Motor neuron (in vitro differentiated cells): Measurements from ENCODE around the gene FKBP7. TPM values are rescaled to one million over a fixed set of nuclear protein-coding genes. Genes with fewer than 3 reads are reported as not detected.
A peak's percentile ranks its signal among the peaks of the same experiment; 100 is the strongest.
"Not testable (repeated sequence)": the region's sequence is repeated elsewhere in the genome, so short reads cannot be mapped to it uniquely, and the experiment has no call there.

Experiments used
- ATAC-seq, 8 experiments: fragments of 200-7000 bp; cut with Tn5 transposase; replicated peaks in 6 of 8; 2 replicates each; pipeline ENCODE4 v1.8.0; 2021; ENCODE audit warnings: mild to moderate bottlenecking in 8 of 8, moderate library complexity in 8 of 8
- H3K27ac ChIP-seq, 2 donors: fragments of 250-450 bp; sonication (Bioruptor Pico); 2 replicates each; pipeline ENCODE4 v1.9.0; 2021; ENCODE audit warnings: antibody characterized with exemption in 2 of 2, mild to moderate bottlenecking in 2 of 2, moderate library complexity in 1 of 2
- H3K4me1 ChIP-seq, 2 donors: fragments of 250-450 bp; sonication (Bioruptor Pico); replicated peaks in 1 of 2; 2 replicates each; pipeline ENCODE4 v1.6.1; 2021; ENCODE audit warnings: antibody characterized with exemption in 2 of 2, mild to moderate bottlenecking in 2 of 2, moderate library complexity in 1 of 2
- H3K4me3 ChIP-seq, 5 donors: fragments of 250-450 bp; sonication (Bioruptor Pico); 2 replicates each; pipeline ENCODE4 v1.9.0; 2021; ENCODE audit warnings: antibody characterized with exemption in 5 of 5, mild to moderate bottlenecking in 5 of 5, moderate library complexity in 4 of 5
- WGBS, 10 experiments: fragments of 450-650 bp; shearing (Covaris generic); methylation state at CpG; one replicate each; pipeline ENCODE4 v1.0.0; 2022; 5-methylcytosine and 5-hydroxymethylcytosine counted together
- in situ Hi-C, 9 experiments: fragments of 400-800 bp; cut with MboI; loops; one replicate each; pipeline ENCODE4 v1.15.0; 2021; ENCODE audit warnings: low sequenced_read_pairs in 9 of 9, low pct_unique_long_range_greater_than_20kb in 2 of 9; ENCODE audit not compliant: unreplicated experiment in 9 of 9
- total RNA-seq, 8 experiments: library from RNA; unstranded; fragments of 300-600 nt; gene quantifications; 2 replicates each; pipeline versions ENCODE4 v1.2.3 to v1.2.4, GENCODE V29; 2022

FKBP7 gene
- total RNA-seq, 8 experiments from 2014 or later: 13.5 to 48.3 (median 25.4) TPM

- no peak overlapping the region for H3K4me3 ChIP-seq
- in situ Hi-C loops: no loop called here
- WGBS, 10 experiments: 80 to 100% (median 92%) methylated on average over 1 to 2 of the region's 3 CpGs; no CpG with 5 or more reads in 6 of the 10 experiments
- H3K27ac ChIP-seq: no peak overlapping the region
- ATAC-seq: no peak
- H3K4me1 ChIP-seq: no peaks in the 10 kb centered on the region
Measured at GRCh38 chr2:178426388-178426787, 52.0 kb downstream of the FKBP7 start.

- in situ Hi-C loops: no loop called here
- no peaks in the 10 kb centered on the region for H3K4me1 ChIP-seq
- H3K27ac ChIP-seq: no peak overlapping the region
- 81 to 100% (median 93%) methylated on average over 1 to 4 of the region's 4 CpGs for WGBS, 10 experiments
- no peak overlapping the region for H3K4me3 ChIP-seq
- no peak for ATAC-seq
Measured at GRCh38 chr2:178425255-178425827, 53.1 kb downstream of the FKBP7 start.

GRCh38 chr2:178423746-178424145 lies 54.7 kb downstream of the FKBP7 start:
- not testable (repeated sequence) for ATAC-seq, H3K4me3 ChIP-seq, H3K27ac ChIP-seq, H3K4me1 ChIP-seq
- in situ Hi-C loops: loop anchor here in 5 of 9 experiments (25.0 kb wide), 2 partner anchors 286 to 311 kb away; partner anchors contain the start of gene RBM45 (in 1 of the 5)
- 77 to 100% (median 94%) methylated on average over 1 to 5 of the region's 5 CpGs; no CpG with 5 or more reads in 5 of the 10 experiments for WGBS, 10 experiments

GRCh38 chr2:178422097-178422496 lies 56.3 kb downstream of the FKBP7 start:
- peak in 4 of 8 experiments; percentile 24 to 74 (median 47) for ATAC-seq
- in situ Hi-C loops: loop anchor here in 5 of 9 experiments (25.0 kb wide), 2 partner anchors 285 to 310 kb away; partner anchors contain the start of gene RBM45 (in 1 of the 5)
- Histone ChIP-seq H3K27ac (no peak overlapping the region), H3K4me1 (no peaks in the 10 kb centered on the region), H3K4me3 (no peak overlapping the region)
- 29 to 92% (median 77%) methylated on average over 1 to 3 of the region's 3 CpGs; no CpG with 5 or more reads in 3 of the 10 experiments for WGBS, 10 experiments

GRCh38 chr2:178420463-178420999 lies 57.9 kb downstream of the FKBP7 start:
- WGBS, 10 experiments: 17 to 100% (median 80%) methylated on average over 1 of the region's 1 CpG; no CpG with 5 or more reads in 2 of the 10 experiments
- in situ Hi-C loops: loop anchor here in 5 of 9 experiments (25.0 kb wide), 2 partner anchors 283 to 308 kb away; partner anchors contain the start of gene RBM45 (in 1 of the 5)
- H3K4me1 ChIP-seq: peaks cover 0 to 3% of the 10 kb centered on the region in 2 donors

GRCh38 chr2:178419123-178419522 lies 59.3 kb downstream of the FKBP7 start:
- in situ Hi-C loops: loop anchor here in 6 of 9 experiments (10.0 to 25.0 kb wide), 3 partner anchors 282 to 307 kb away; partner anchors contain the start of gene RBM45 (in 2 of the 6)
- peaks cover 0 to 9% of the 10 kb centered on the region in 2 donors for H3K4me1 ChIP-seq
- WGBS, 10 experiments: 0 to 100% (median 61%) methylated on average over 1 of the region's 1 CpG; no CpG with 5 or more reads in 4 of the 10 experiments
- H3K4me3 ChIP-seq: no peak overlapping the region
- H3K27ac ChIP-seq: no peak overlapping the region
- ATAC-seq: no peak

More at GRCh38 chr2:178420463-178420999, 57.9 kb downstream of the FKBP7 start:
- no peak overlapping the region for H3K27ac ChIP-seq
- ATAC-seq: peak in 1 of 8 experiments; percentile 62
- no peak overlapping the region for H3K4me3 ChIP-seq

- Histone ChIP-seq H3K27ac (no peak overlapping the region), H3K4me1 (peaks cover 0 to 9% of the 10 kb centered on the region in 2 donors), H3K4me3 (no peak overlapping the region)
- ATAC-seq: no peak
- in situ Hi-C loops: loop anchor here in 6 of 9 experiments (10.0 to 25.0 kb wide), 3 partner anchors 281 to 306 kb away; partner anchors contain the start of gene RBM45 (in 2 of the 6)
- WGBS, 10 experiments: 80 to 100% (median 86%) methylated on average over 1 of the region's 1 CpG; no CpG with 5 or more reads in 3 of the 10 experiments
Measured at GRCh38 chr2:178418426-178418825, 60.0 kb downstream of the FKBP7 start.

- Histone ChIP-seq H3K27ac (no peak overlapping the region), H3K4me1 (peaks cover 0 to 9% of the 10 kb centered on the region in 2 donors), H3K4me3 (no peak overlapping the region)
- WGBS, 10 experiments: 80 to 100% (median 94%) methylated on average over 1 to 3 of the region's 3 CpGs
- ATAC-seq: no peak
- in situ Hi-C loops: loop anchor here in 6 of 9 experiments (10.0 to 25.0 kb wide), 3 partner anchors 281 to 306 kb away; partner anchors contain the start of gene RBM45 (in 2 of the 6)
Measured at GRCh38 chr2:178417916-178418315, 60.5 kb downstream of the FKBP7 start.

- no peak for ATAC-seq
- in situ Hi-C loops: loop anchor here in 6 of 9 experiments (10.0 to 25.0 kb wide), 3 partner anchors 279 to 304 kb away; partner anchors contain the start of gene RBM45 (in 2 of the 6)
- Histone ChIP-seq H3K4me1 (peaks cover 0 to 9% of the 10 kb centered on the region in 2 donors), H3K27ac (no peak overlapping the region), H3K4me3 (peak overlapping the region in 1 of 5 donors; percentile 2)
Measured at GRCh38 chr2:178415979-178416378, 62.4 kb downstream of the FKBP7 start.

- Histone ChIP-seq H3K4me3 (peak overlapping the region; percentile 47 to 80 (median 52)), H3K27ac (peak overlapping the region; percentile 94 to 95), H3K4me1 (peaks cover 0 to 9% of the 10 kb centered on the region in 2 donors)
- in situ Hi-C loops: loop anchor here in 6 of 9 experiments (10.0 to 25.0 kb wide), 3 partner anchors 277 to 302 kb away; partner anchors contain the start of gene RBM45 (in 2 of the 6)
- peak; percentile 74 to 93 (median 90) for ATAC-seq
- WGBS, 10 experiments: 0 to 33% (median 13%) methylated on average over 2 to 16 of the region's 21 CpGs
Measured at GRCh38 chr2:178414266-178415247, 63.8 kb downstream of the FKBP7 start.
